GM12892 (cell line): Measurements from ENCODE around the gene RAPGEF1.

Source experiments
- POLR2A ChIP-seq: IDR thresholded peaks from 2 replicates; pipeline ENCODE4 v1.6.1; 2011; ENCODE audit warnings: low read depth, low read length, control low read depth
- TAF1 ChIP-seq: IDR thresholded peaks from 2 replicates; pipeline ENCODE4 v1.6.1; 2011; ENCODE audit warnings: low read depth, mild to moderate bottlenecking, control low read depth, low read length, borderline replicate concordance

GRCh38 chr9:131776473-131776872 is 36.6 kb upstream of the RAPGEF1 start:
- TF ChIP-seq TAF1 (no peak), POLR2A (no peak)
